K562 (cell line): ENCODE results near the gene ARMH1. TPM values are rescaled to one million over a fixed set of nuclear protein-coding genes. Genes with fewer than 3 reads are reported as not detected.

Experiments
- ASH1L ChIP-seq: fragments of 450-650 bp; IDR thresholded peaks from 2 replicates; pipeline ENCODE4 v1.6.1; 2018; ENCODE audit warnings: borderline replicate concordance, mild to moderate bottlenecking, low read depth; ENCODE audit not compliant: partially characterized antibody
- BCOR ChIP-seq: fragments of 450-650 bp; IDR thresholded peaks from 2 replicates; pipeline ENCODE4 v1.6.1; 2016
- CSDE1 ChIP-seq, 2 experiments: fragments of 450-650 bp; IDR thresholded peaks; 2 replicates each; pipeline ENCODE4 v1.6.1; 2016; ENCODE audit warnings: mild to moderate bottlenecking in 1 of 2
- HLTF ChIP-seq: fragments of 450-650 bp; IDR thresholded peaks from 2 replicates; pipeline ENCODE4 v1.6.1; 2016
- JUN ChIP-seq, 2 experiments: sonication (generic) in 1 of 2; formaldehyde crosslinking in 1 of 2; IDR thresholded peaks; 2 replicates each; pipeline versions ENCODE4 v1.6.1 to v1.8.0; 2012 to 2022; ENCODE audit warnings: borderline replicate concordance in 2 of 2, mild to moderate bottlenecking in 2 of 2, improper control_type of control experiment in 1 of 2, low read depth in 1 of 2, low read length in 1 of 2, missing genetic modification reagents in 1 of 2
- KDM1A ChIP-seq, 2 experiments: fragments of 450-650 bp; IDR thresholded peaks; 2 replicates each; pipeline ENCODE4 v1.6.1; 2016; ENCODE audit warnings: mild to moderate bottlenecking in 2 of 2
- MAFG ChIP-seq: fragments of 450-650 bp; conservative IDR thresholded peaks from 2 replicates; pipeline ENCODE4 v1.6.1; 2016; ENCODE audit warnings: missing genetic modification characterization, missing compliant biosample characterization
- MECOM ChIP-seq: fragments of 250-450 bp; sonication (Bioruptor Pico); IDR thresholded peaks from 2 replicates; pipeline ENCODE4 v1.8.0; 2022; ENCODE audit warnings: inconsistent platforms
- MEF2A ChIP-seq: IDR thresholded peaks from 2 replicates; pipeline ENCODE4 v1.6.1; 2011; ENCODE audit warnings: low read depth, mild to moderate bottlenecking, low read length, moderate library complexity; ENCODE audit not compliant: control insufficient read depth
- NCOR1 ChIP-seq: fragments of 450-650 bp; IDR thresholded peaks from 2 replicates; pipeline ENCODE4 v1.6.1; 2016; ENCODE audit warnings: mild to moderate bottlenecking, moderate library complexity
- POLR2H ChIP-seq: IDR thresholded peaks from 2 replicates; pipeline ENCODE4 v1.6.1; 2016; ENCODE audit warnings: missing genetic modification characterization, low read depth, mild to moderate bottlenecking, control low read depth, missing compliant biosample characterization, moderate library complexity
- SLC30A9 ChIP-seq: fragments of 250-450 bp; sonication (Bioruptor Pico); IDR thresholded peaks from 2 replicates; pipeline ENCODE4 v1.8.0; 2022; ENCODE audit warnings: mild to moderate bottlenecking, moderate library complexity
- SMC3 ChIP-seq: conservative IDR thresholded peaks from 2 replicates; pipeline ENCODE4 v1.6.1; 2011; ENCODE audit warnings: low read depth, low read length, improper control_type of control experiment; ENCODE audit not compliant: insufficient read depth
- SRSF9 ChIP-seq: fragments of 200-400 bp; formaldehyde crosslinking; IDR thresholded peaks from 2 replicates; pipeline ENCODE4 v1.6.1; 2017; ENCODE audit warnings: low read depth, low read length, borderline replicate concordance
- TCF3 ChIP-seq: sonication (generic); formaldehyde crosslinking; IDR thresholded peaks from 2 replicates; pipeline ENCODE4 v1.4.0; 2020; ENCODE audit warnings: mild to moderate bottlenecking, missing genetic modification reagents
- TGIF2 ChIP-seq: sonication (generic); formaldehyde crosslinking; IDR thresholded peaks from 2 replicates; pipeline ENCODE4 v1.8.1; 2022; ENCODE audit warnings: mild to moderate bottlenecking, missing genetic modification reagents, moderate library complexity
- TRIM24 ChIP-seq, 2 experiments: fragments of 450-650 bp; IDR thresholded peaks; 2 replicates each; pipeline ENCODE4 v1.6.1; 2016
- ZBTB8A ChIP-seq: fragments of 450-650 bp; IDR thresholded peaks from 2 replicates; pipeline ENCODE4 v1.6.1; 2018; ENCODE audit warnings: mild to moderate bottlenecking, moderate library complexity; ENCODE audit not compliant: partially characterized antibody
- ZFPM2 ChIP-seq: fragments of 250-450 bp; sonication (Bioruptor Pico); IDR thresholded peaks from 2 replicates; pipeline ENCODE4 v1.5.1; 2022; ENCODE audit warnings: mild to moderate bottlenecking
- ZNF3 ChIP-seq: fragments of 250-450 bp; sonication (Bioruptor Pico); IDR thresholded peaks from 2 replicates; pipeline ENCODE4 v1.5.0; 2021; ENCODE audit warnings: mild to moderate bottlenecking, moderate library complexity
- ZNF584 ChIP-seq: fragments of 200-800 bp; sonication (Bioruptor generic); IDR thresholded peaks from 2 replicates; pipeline ENCODE4 v1.6.1; 2016; ENCODE audit warnings: low read depth, mild to moderate bottlenecking, missing genetic modification characterization, missing compliant biosample characterization
- polyA plus RNA-seq, 8 experiments: library from polyadenylated mRNA; depleted of rRNA in 4 of 8; stranded (reverse) in 5 of 8; unstranded in 3 of 8; fragments of >200 nt; fragmentation: Nextera tagmentation in 2 of 8; fragmentation: Illumina TruSeq in 1 of 8; extraction: Ambion mirVana in 2 of 8; extraction: Trizol in 1 of 8; gene quantifications; 2 replicates each; pipeline versions ENCODE4 v1.2.1 to v1.2.3, GENCODE V29; 2011 to 2014; ENCODE audit warnings: inconsistent platforms in 1 of 8, missing spikeins in 1 of 8
- total RNA-seq, 7 experiments: library from RNA; depleted of rRNA in 6 of 7; stranded (reverse); fragments of >200 nt in 6 of 7; fragmentation: Illumina TruSeq in 2 of 7; extraction: Trizol in 2 of 7; gene quantifications; 2 replicates each; pipeline versions ENCODE4 v1.2.1 to v1.2.3, GENCODE V29; 2011 to 2021; ENCODE audit warnings: low replicate concordance in 1 of 7
- TF ChIP-seq, protein P1 (sequence below): sonication (generic); formaldehyde crosslinking; IDR thresholded peaks from 2 replicates; pipeline ENCODE4 v1.5.0; 2020; ENCODE audit warnings: missing genetic modification reagents
- TF ChIP-seq, protein P2 (sequence below): fragments of 250-450 bp; sonication (Bioruptor Pico); IDR thresholded peaks from 2 replicates; pipeline ENCODE4 v1.4.0; 2020; ENCODE audit warnings: mild to moderate bottlenecking, moderate library complexity
- TF ChIP-seq, protein P3 (sequence below): IDR thresholded peaks from 2 replicates; pipeline ENCODE4 v1.6.1; 2012; ENCODE audit warnings: low read depth, low read length, improper control_type of control experiment, borderline replicate concordance
- TF ChIP-seq, protein P4 (sequence below), 2 experiments: fragments of 450-650 bp in 1 of 2; sonication (generic) in 1 of 2; formaldehyde crosslinking; conservative IDR thresholded peaks; 2 replicates each; pipeline versions ENCODE4 v1.4.0 to v1.8.1; 2020 to 2022; ENCODE audit warnings: mild to moderate bottlenecking in 1 of 2, missing genetic modification reagents in 1 of 2

Gene ARMH1
- total and polyA plus RNA-seq, 9 of the 15 experiments (the other 6 are each of a cell fraction or from before 2014, with no cell fraction given), result 0.41 TPM; not detected in 8

DNA sequence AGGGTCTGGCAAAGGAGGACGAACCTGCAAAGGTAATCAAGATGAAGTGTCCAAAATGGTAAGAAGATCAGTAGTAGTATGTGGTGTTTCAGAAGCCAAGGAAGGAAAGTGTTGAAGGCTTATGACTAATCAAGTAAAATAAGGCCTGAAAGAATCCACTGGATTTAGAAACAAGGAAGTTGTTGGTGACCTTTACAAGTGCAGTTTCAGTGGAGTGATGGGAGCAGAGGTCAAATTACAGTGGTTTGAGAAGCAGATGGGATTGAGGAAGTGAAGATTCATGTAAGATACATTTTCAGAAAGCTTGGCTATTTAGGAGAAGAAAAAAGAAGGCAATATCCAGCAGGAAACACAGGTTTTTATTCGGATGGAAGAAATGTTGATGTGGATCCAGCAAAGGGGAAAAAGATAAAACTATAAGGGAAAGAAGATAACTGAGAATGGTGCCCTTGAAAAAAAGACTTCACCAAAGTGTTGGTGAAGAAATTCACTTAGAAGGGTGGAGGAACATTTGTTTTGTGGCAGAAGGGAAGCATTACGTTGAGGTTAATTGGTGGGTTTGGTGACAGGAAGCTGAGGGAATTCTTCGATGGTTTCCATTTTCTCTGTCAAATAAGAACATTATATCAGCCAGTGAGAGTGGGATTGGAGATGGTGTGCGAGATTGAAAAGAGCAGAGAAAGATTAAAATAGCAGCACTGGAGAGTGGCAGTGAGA lies 2.1 kb downstream of the ARMH1 start (continued):
- TF ChIP-seq TGIF2 (CRISPR knock-in tag) (no peak), ZBTB8A (no peak), MAFG (0 out of 2 replicates have a peak, but pooled peaks have one; percentile 12), ZNF584 (CRISPR knock-in tag) (0 out of 2 replicates have a peak, but pooled peaks have one; percentile 20), TRIM24 (IDR thresholded peaks at IDR 0.05) (no peak), ASH1L (no peak), POLR2H (tag) (no peak), SLC30A9 (CRISPR knock-in tag) (no peak), SRSF9 (no peak), TCF3 (CRISPR knock-in tag) (peak; percentile 27), KDM1A (IDR thresholded peaks at IDR 0.05) (peak; percentile 90 to 92), ZFPM2 (CRISPR knock-in tag) (no peak), MECOM (CRISPR knock-in tag) (no peak), MEF2A (no peak), NCOR1 (no peak; the same call in 1 of the 2 replicates), JUN (IDR thresholded peaks at IDR 0.05; ENCODE audit: borderline replicate concordance, low read depth, low read length) (peak; percentile 40; the same call in 1 of the 2 replicates), JUN (CRISPR knock-in tag; IDR thresholded peaks at IDR 0.05; ENCODE audit: borderline replicate concordance) (no peak), SMC3 (no peak), CSDE1 (IDR thresholded peaks at IDR 0.05) (no peak), HLTF (no peak), BCOR (no peak), ZNF3 (CRISPR knock-in tag) (no peak)
- TF ChIP-seq, protein P1, sequence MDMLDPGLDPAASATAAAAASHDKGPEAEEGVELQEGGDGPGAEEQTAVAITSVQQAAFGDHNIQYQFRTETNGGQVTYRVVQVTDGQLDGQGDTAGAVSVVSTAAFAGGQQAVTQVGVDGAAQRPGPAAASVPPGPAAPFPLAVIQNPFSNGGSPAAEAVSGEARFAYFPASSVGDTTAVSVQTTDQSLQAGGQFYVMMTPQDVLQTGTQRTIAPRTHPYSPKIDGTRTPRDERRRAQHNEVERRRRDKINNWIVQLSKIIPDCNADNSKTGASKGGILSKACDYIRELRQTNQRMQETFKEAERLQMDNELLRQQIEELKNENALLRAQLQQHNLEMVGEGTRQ (CRISPR knock-in tag), result no peak
- TF ChIP-seq, protein P2, sequence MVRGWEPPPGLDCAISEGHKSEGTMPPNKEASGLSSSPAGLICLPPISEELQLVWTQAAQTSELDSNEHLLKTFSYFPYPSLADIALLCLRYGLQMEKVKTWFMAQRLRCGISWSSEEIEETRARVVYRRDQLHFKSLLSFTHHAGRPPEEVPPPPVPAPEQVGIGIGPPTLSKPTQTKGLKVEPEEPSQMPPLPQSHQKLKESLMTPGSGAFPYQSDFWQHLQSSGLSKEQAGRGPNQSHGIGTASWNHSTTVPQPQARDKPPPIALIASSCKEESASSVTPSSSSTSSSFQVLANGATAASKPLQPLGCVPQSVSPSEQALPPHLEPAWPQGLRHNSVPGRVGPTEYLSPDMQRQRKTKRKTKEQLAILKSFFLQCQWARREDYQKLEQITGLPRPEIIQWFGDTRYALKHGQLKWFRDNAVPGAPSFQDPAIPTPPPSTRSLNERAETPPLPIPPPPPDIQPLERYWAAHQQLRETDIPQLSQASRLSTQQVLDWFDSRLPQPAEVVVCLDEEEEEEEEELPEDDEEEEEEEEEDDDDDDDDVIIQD (CRISPR knock-in tag), result no peak
- TF ChIP-seq, protein P3, sequence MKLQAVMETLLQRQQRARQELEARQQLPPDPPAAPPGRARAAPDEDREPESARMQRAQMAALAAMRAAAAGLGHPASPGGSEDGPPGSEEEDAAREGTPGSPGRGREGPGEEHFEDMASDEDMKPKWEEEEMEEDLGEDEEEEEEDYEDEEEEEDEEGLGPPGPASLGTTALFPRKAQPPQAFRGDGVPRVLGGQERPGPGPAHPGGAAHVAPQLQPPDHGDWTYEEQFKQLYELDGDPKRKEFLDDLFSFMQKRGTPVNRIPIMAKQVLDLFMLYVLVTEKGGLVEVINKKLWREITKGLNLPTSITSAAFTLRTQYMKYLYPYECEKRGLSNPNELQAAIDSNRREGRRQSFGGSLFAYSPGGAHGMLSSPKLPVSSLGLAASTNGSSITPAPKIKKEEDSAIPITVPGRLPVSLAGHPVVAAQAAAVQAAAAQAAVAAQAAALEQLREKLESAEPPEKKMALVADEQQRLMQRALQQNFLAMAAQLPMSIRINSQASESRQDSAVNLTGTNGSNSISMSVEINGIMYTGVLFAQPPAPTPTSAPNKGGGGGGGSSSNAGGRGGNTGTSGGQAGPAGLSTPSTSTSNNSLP, result no peak
- TF ChIP-seq, protein P4, sequence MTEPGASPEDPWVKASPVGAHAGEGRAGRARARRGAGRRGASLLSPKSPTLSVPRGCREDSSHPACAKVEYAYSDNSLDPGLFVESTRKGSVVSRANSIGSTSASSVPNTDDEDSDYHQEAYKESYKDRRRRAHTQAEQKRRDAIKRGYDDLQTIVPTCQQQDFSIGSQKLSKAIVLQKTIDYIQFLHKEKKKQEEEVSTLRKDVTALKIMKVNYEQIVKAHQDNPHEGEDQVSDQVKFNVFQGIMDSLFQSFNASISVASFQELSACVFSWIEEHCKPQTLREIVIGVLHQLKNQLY (CRISPR knock-in tag; conservative IDR thresholded peaks at IDR 0.05), result no peak
